CD4-positive, alpha-beta T cell treated with Interleukin-2 at 100 ng/mL for 4 hours (primary cell): ENCODE measurements around the gene GNA15.
"Not testable (repeated sequence)": the region's sequence is repeated elsewhere in the genome, so short reads cannot be mapped to it uniquely, and the experiment has no call there.

ENCODE experiments used
- DNase-seq: peaks from one replicate; pipeline ENCODE4 v3.0.0-alpha.2; 2020; ENCODE audit warnings: low spot score

The GNA15 gene

DNA sequence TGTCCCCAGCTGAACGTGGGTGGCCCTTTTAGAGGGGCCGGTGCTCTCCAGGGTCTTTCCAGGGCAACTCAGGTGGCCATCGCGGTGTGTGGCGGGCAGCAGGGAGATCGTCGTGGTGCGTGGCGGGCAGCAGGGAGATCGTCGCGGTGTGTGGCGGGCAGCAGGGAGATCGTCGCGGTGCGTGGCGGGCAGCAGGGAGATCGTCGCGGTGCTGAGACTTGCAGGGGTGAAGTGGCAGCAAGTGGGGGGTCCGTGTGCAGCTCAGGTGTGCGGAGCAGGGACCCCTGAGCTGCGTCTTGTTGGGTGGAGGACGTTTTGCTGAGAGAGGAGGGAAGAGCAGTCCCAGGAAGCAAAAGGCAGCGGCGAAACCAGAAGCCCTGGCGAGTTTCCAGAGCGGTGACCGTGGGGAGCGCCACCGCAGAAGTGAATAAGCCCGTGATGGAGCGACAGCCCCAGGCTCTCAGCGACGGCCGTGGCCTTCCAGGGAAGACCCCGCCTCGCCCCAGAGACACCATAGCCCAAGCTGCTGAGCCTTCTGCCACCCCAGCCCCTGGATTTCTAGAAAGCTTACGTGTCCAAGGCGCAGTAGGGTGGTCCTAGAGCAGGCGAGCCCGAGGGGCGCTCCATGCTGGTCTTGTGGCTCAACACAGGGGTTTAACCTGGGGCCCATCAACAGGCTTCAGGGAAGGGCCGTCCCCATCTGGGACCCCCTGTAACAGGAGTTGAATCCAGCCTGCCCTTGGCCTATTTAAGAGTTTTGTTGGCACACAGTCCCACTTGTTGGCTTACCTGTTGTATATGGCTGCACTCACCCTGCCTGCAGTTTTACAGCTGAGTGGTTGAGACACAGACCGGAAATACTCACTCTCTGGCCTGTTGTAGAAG is 55.3 kb downstream of the GNA15 start:
- no peak for DNase-seq

DNA sequence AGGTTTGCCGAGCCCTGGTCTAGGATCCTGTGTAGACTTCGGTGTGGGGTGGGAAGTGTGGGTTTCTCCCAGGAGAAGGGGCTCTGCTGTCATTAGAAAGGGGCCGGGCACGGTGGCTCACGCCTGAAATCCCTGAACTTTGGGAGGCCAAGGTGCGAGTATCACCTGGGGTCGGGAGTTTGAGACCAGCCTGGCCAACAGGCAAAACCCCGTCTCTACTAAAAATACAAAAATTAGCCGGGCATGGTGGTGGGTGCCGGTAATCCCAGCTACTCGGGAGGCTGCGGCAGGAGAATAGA is 55.9 kb downstream of the GNA15 start:
- DNase-seq = not testable (repeated sequence)

DNA sequence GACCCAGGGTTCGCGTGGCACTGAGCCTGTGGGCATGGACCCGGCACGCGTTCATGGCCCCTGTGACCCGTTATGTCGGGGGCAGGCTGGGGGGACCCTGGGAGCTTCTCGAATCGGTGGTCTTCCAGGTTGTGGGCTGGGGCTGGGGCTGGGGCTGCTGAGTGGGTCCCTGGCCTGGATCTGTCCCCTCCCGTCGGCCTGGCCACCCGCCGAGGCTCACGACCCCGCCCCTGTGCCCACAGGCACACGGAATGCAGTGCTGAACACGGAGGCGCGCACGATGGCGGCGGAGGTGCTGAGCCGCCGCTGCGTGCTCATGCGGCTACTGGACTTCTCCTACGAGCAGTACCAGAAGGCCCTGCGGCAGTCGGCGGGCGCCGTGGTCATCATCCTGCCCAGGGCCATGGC is 56.4 kb downstream of the GNA15 start:
- DNase-seq = no peak

DNA sequence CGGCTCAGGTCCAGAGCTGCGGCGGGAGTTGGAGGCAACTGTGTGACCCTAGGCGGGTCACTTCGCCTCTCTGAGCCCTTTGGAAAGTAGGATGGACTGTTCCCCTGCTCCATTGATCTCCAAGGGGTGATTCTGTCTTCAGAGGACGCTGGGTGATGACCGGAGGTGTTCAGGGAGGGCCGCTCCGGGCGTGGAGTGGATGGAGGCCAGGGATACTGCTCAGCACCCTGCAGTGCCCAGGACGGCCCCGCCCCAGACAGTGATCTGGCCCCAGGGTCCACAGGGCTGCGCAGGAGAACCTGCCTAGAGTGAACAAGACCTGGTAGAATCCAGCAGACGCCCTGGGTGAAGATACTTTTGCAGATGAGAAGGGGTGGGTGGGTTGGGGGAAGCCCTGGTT is 56.9 kb downstream of the GNA15 start:
- DNase-seq = no peak

DNA sequence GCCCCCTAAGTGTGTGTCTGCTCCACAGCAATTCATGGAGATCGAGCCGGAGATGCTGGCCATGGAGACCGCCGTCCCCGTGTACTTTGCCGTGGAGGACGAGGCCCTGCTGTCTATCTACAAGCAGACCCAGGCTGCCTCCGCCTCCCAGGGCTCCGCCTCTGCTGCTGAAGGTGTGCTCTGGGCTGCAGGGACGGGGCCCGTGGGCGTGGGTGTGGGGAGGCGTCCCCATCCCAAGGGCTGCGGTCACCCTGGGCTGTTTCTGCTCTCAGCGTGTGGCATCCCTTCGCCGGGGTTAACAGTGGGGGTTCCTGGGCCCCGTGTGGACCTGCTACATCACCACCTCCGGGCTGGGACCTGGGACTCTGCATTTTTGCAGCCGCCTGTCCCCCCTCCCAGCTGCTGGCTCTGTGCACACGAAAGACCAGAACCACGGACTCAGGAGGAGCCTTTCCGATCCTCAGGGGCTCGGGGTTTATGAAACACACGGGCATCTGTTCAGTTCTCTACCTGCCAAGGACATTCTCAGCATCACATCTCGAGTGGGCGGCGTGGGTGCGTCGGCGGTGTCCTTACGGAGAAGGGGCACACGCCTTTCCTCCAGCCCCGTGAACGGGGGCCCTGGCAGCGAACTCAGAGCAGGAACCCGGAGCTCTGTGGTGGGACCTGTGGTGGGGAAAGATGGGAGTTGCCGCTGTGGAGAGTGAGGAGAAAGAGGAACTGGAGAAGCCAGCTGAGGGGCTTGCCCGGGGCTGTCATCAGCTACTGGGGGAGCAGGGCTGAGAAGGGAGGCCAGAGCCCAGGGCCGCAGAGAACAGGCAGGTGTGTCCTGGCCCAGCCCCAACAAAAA is 57.6 kb downstream of the GNA15 start:
- DNase-seq = no peak

DNA sequence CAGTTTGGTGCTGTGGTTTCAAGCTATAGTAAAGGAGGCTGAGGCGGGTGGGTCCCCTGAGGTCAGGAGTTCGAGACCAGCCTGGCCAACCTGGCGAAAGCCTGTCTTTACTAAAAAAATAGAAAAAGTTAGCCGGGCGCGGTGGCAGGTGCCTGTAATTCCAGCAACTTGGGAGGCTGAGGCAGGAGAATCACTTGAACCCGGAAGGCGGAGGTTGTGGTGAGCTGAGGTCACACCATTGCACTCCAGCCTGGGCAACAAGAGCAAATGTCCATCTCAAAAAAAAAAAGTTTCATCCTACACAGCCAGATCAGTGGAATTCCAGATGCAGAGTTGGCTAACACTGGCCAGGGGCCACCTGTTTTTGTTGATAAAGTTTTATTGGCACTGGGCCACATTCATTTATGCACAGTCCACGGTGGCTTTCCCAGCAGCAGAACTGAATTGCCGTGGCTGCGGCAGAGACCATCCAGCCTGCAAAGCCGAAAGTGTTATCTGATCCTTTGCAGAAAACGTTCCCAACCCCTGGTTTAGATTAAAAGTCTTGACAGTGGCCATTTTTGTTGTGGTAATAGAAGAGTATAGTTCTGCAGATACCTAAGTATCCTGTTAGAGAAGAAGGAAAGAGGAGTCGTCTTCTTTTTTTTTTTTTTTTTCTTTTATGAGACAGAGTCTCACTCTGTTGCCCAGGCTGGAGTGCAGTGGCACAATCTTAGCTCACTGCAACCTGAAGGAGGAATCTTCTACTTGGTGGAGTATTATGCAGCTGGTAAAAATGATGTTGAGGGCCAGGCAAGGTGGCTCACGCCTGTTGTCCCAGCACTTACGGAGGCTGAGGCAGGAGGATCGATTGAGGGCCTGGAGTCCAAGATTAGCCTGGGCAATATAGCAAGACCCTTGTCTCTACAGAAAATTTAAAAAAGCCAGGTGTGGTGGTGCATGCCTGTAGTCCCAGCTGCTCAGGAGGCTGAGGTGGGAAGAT is 58.6 kb downstream of the GNA15 start:
- DNase-seq = no peak

DNA sequence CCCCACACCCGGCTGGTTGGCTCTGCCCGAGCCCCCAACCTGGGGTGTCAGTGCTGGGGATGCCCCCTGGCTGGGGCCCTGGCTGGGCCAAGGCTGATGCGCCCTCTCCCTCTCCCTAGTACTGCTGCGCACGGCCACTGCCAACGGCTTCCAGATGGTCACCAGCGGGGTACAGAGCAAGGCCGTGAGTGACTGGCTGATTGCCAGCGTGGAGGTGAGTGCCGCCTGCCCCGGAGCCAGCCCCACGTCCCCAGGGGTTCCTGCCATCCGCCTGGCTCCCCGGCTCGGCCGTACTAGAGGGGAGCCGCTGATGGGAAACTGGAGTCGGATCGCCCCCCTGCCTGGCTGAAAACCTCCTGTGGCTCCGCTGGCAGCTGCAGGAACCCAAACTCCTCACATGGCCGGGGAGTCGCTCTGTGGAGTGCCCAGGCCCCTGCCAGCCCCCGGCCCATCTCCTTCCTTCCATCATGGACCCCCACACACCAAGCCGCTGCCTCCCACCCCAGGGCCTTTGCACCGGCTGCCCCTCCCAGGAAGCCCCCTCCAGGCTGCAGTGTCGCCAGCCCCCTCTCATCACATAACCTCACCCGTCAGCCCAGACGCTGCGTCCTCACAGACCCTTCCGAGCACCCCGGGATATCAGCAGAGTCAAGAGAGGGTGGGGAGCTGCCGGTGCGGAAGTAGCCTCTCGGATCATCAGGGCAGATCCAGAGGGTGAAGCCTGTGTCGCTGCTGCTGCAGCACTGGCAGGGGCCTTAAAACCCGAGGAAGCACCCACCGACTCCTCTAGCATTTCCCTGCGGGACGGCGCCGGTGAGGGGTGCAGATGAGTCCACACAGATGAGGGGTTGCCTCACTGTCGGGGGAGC is 60.5 kb downstream of the GNA15 start:
- no peak for DNase-seq

DNA sequence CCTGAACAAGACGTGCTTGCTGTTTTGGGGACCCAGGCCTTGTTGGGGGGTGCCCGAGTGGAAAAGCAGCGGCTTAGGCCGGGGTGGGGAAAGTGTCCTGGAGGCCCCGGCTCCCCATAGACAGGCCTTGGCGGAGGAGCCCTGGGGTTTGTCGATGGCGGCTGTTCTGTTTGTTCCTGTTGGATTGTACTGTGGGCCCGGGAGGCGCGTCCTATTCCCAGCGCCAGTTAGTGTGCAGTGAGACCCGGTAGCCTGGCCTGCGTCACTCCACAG is 61.0 kb downstream of the GNA15 start:
- no peak for DNase-seq

DNA sequence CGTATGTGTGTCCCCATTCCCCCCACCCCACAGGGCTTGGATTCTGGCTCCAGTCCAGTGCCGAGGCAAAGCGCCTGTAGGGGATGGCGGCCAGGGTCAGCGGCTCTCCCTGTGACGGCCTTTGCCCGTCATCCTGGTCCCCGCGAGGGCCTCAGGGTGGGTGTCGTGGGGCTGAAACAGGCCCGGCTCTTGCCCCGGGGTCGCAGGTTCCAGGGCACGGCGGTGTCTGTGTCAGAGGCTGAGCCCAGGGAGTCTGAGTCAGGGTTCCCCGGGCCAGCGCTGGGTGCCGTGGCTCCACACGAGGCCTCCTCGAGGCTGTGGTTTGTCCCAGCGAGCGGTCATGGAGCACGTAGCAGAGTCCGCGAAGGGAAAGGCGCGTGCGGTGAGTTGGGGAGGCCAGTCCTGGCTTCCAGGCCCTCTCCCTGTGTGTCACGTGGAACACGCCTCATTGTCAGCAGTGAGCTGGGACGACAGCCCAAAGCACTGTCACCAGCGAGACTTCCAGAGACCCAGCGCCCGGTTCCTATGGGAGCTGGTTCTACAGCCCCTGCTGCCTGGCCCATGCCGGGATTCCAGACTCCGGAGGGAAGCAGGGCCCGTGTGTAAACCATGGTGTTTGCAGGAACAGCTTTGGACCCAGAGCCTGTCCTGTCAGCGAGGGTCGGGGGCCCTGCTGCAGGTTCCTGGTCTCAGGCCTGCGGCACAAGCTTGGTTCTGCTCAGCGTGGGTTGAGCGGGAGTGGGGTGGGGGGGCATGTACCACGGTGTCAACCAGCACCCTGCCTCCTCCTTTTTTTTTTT is 63.3 kb downstream of the GNA15 start:
- no peak for DNase-seq

DNA sequence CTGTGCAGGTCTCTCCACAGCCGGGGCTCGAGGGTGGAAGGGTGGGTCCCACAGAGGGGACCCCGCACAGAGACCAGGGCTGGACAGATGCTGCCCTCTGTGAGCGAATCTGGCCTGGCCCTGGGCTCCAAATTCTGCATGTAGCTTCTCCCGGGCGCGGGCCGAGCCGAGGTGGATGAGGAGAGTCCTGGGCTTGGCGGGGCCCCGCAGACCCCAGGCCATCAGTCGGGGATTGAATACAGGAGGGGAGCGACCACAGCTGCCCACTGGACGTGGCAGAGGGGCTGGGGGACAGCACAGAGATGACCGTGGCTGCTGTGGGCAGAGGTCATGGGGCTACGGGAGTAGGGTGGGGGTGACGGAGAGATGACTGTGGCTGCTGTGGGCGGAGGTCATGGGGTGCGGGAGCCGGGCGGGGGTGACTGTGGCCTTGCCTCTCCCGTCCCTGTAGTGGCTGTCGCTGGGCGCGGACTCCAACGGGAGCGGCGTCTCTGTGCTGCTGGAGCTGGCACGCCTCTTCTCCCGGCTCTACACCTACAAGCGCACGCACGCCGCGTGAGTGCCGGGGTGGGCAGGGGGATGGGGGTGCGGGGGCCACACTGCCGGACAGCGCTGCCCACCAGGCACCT is 65.4 kb downstream of the GNA15 start:
- no peak for DNase-seq

DNA sequence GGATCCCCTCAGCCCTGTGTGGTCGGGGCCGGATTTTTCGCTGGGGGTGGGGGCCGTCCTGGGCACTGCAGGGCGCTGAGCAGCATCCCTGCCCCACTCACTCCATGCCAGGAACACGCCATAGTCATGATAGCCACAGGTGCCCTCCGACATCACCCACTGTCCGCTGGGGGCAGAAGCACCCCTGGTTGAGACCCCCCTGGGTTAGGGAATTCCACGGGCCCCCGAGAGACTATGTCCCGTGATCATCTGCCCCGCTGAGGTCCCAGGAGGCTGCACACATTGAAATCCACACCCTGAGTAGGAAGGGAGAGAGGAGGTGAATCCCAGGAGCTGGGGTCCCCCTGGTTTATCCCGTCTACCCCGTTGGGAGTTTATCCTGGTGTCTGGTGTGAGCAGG is 66.1 kb downstream of the GNA15 start:
- no peak for DNase-seq

DNA sequence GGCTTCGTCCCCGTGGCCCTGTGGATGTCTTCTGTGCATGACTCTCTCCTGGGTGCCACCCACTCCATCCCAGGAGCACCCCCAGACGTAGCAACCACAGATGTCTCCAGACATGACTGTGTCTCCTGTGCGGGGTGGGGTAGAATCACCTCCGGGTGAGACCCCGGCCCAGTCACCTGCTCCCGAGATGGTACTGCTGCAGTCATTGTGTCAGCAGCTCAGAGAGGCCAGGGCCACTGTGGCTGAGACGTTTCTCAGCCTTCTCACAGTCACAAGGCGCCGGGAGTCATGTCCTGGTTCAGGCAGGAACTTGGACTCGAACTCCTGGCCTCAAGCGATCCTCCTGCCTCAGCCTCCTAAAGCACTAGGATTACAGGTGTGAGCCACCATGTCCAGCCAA is 66.5 kb downstream of the GNA15 start:
- DNase-seq = no peak

DNA sequence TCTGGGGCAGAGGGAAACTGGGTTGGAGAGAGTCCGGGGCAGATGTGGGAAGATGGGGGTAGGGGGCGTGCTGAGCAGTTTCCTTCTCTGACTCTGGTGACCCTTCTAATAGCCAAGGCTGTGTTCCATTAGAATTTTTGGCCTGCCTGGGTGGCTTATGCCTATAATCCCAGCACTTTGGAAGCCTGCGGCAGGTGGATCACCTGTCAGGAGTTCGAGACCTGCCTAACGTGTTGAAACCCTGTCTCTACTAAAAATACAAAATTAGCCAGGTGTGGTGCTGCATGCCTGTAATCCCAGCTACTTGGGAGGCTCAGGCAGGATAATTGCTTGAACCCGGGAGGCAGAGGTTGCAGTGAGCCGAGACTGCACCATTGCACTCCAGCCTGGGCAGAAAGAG is 67.1 kb downstream of the GNA15 start:
- DNase-seq = not testable (repeated sequence)

DNA sequence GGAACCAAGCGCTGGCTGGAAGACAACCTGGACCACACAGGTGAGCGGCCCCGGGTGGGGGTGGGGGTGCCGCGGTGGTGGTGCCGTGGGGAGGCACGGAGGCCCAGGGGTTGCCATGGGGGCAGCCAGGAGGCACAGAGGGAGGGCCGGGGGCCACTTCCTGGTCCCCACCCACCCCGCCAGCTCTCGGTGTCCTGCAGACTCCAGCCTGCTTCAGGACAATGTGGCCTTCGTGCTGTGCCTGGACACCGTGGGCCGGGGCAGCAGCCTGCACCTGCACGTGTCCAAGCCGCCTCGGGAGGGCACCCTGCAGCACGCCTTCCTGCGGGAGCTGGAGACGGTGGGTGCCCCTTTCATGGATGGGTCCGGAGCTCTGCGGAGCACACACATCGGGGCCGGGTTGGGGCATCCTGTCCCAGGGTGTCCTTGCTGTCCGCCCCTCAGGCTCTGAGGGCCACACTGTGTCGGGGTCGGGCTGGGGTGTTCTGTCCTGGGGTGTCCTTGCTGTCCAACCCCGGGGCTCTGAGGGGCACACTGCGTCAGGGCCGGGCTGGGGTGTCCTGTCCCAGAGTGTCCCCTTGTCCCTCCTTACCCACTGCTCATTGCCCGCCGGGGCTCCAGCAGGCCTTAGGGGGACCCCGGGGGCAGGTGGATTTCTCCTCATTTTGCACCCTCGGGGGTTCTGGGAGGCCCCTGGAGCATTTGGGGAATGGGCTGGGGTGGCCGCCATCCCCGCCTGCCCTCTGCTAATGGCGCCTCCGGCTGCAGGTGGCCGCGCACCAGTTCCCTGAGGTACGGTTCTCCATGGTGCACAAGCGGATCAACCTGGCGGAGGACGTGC is 68.2 kb downstream of the GNA15 start:
- no peak for DNase-seq

DNA sequence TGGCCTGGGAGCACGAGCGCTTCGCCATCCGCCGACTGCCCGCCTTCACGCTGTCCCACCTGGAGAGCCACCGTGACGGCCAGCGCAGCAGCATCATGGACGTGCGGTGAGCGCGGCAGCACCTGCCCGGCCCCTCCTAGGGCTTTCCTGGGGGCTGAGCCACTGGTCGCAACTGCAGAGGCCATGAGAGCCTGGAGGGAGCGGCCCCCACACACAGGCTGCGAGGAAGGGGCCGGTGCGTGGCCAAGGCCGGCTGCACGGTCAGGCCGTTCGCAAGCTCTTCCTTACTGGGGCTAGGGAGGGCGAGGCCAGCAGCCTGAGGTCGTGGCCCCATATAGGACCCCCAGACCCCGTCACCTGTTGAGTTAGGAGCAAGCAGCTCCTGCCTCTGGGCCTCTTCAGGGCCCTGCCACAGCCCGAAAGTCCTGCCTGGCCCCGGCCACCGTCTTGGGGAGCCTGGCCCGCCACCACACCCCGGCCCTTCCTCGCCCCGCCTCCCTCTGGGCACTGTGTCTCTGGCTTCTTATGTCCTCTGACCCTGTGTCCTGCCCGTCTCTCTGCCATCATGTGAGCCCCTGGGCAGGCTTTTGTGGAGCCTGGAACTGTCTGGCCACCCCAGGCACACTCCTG is 68.9 kb downstream of the GNA15 start:
- DNase-seq = no peak

DNA sequence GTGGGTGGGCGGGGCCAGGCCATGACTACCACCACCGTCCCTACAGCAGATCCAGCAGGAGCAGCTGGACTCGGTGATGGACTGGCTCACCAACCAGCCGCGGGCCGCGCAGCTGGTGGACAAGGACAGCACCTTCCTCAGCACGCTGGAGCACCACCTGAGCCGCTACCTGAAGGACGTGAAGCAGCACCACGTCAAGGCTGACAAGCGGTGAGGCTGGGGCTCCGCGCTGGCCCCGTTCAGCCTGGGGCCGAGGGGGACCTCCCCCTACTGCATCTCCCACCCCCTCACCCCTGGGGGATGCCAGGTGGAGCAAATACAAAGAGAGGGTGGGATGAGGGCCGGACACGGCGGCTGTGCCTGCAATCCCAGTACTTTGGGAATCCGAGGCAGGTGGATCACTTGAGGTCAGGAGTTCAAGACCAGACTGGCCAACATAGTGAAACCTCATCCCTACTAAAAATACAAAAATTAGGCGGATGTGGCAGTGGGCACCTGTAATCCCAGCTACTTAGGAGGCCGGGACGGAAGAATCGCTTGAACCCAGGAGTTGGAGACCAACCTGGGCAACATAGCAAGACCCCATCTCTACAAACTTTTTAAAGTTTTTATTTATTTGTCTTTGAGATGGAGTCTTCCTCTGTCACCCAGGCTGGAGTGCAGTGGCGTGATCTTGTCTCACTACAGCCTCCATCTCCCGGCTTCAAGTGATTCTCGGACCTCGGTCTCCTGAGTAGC is 70.6 kb downstream of the GNA15 start:
- no peak for DNase-seq

DNA sequence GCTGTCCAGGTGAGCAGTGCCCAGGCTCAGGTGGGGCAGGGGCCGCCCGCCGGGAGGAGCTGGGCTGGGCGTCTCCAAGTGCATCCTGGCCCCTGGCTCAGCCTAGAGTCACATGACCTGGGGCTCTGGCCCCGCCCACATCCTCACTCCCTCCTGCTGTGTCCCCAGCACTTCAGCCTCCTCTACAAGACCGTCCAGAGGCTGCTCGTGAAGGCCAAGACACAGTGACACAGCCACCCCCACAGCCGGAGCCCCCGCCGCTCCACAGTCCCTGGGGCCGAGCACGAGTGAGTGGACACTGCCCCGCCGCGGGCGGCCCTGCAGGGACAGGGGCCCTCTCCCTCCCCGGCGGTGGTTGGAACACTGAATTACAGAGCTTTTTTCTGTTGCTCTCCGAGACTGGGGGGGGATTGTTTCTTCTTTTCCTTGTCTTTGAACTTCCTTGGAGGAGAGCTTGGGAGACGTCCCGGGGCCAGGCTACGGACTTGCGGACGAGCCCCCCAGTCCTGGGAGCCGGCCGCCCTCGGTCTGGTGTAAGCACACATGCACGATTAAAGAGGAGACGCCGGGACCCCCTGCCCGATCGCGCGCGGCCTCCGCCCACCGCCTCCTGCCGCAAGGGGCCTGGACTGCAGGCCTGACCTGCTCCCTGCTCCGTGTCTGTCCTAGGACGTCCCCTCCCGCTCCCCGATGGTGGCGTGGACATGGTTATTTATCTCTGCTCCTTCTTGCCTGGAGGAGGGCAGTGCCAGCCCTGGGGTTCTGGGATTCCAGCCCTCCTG is 71.8 kb downstream of the GNA15 start:
- DNase-seq = no peak
